ENCODE results near the gene TERT. TPM values are rescaled to one million over a fixed set of nuclear protein-coding genes. Genes with fewer than 3 reads are reported as not detected.

Gene TERT
- total and polyA plus RNA-seq, 2 donors (not counting 1 experiment from before 2014, with no cell fraction given), result 0.24 to 0.39 TPM

- H3K9me3 ChIP-seq (ENCODE audit: control extremely low read depth in 1 of 3, control insufficient read depth in 2 of 3, insufficient read depth in 1 of 3, low read length in 2 of 3), result no peaks in the 10 kb centered on the region
- DNase-seq, result no peak
- TF ChIP-seq EZH2 (IDR thresholded peaks at IDR 0.05; ENCODE audit: borderline replicate concordance, insufficient read depth, low read depth, low read length, poor library complexity, severe bottlenecking), result no peak
- TF ChIP-seq, protein P1, sequence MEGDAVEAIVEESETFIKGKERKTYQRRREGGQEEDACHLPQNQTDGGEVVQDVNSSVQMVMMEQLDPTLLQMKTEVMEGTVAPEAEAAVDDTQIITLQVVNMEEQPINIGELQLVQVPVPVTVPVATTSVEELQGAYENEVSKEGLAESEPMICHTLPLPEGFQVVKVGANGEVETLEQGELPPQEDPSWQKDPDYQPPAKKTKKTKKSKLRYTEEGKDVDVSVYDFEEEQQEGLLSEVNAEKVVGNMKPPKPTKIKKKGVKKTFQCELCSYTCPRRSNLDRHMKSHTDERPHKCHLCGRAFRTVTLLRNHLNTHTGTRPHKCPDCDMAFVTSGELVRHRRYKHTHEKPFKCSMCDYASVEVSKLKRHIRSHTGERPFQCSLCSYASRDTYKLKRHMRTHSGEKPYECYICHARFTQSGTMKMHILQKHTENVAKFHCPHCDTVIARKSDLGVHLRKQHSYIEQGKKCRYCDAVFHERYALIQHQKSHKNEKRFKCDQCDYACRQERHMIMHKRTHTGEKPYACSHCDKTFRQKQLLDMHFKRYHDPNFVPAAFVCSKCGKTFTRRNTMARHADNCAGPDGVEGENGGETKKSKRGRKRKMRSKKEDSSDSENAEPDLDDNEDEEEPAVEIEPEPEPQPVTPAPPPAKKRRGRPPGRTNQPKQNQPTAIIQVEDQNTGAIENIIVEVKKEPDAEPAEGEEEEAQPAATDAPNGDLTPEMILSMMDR (IDR thresholded peaks at IDR 0.05), result no peak
- no peak overlapping the region for H2AFZ ChIP-seq (ENCODE audit: insufficient read depth, low read depth, low read length, poor library complexity, severe bottlenecking)
- Mint-ChIP-seq H3K27me3 (no peaks in the 10 kb centered on the region), H3K9me3 (ENCODE audit: insufficient read depth) (no peaks in the 10 kb centered on the region), H3K27ac (no peak overlapping the region), H3K4me3 (no peak overlapping the region), H3K4me1 (peaks cover 9% of the 10 kb centered on the region)
- CTCF ChIA-PET, result no interaction called here
- H3K4me2 ChIP-seq (replicated peaks; ENCODE audit: low read depth, low read length, poor library complexity, severe bottlenecking), result no peak overlapping the region
- peaks cover 0 to 13% of the 10 kb centered on the region in 2 donors for H3K4me1 ChIP-seq (ENCODE audit: control insufficient read depth in 2 of 2, insufficient read depth in 2 of 2, low read length in 2 of 2)
- POLR2A ChIA-PET, result no interaction called here
- H3K9ac ChIP-seq (ENCODE audit: low read length), result no peak overlapping the region
- no peaks in the 10 kb centered on the region for H3K27me3 ChIP-seq (replicated peaks in 1 of 4; ENCODE audit: control extremely low read depth in 1 of 4, control insufficient read depth in 3 of 4, insufficient read depth in 4 of 4, low read length in 3 of 4)
- H3K36me3 ChIP-seq (replicated peaks in 1 of 2; ENCODE audit: control extremely low read depth in 1 of 2, control insufficient read depth in 1 of 2, extremely low read depth in 1 of 2, insufficient read depth in 2 of 2, low read length in 1 of 2), result peaks cover 0 to 78% of the 10 kb centered on the region in 2 experiments
- H4K20me1 ChIP-seq (ENCODE audit: control insufficient read depth, insufficient read depth, low read length, poor library complexity, severe bottlenecking), result peaks cover 73% of the 10 kb centered on the region
- H3K27ac ChIP-seq (ENCODE audit: low read length in 2 of 2), result no peak overlapping the region
- H3K79me2 ChIP-seq (ENCODE audit: control insufficient read depth, insufficient read depth, low read length), result peaks cover 43% of the 10 kb centered on the region
- 92% methylated on average over 11 of the region's 11 CpGs for WGBS (ENCODE audit: insufficient coverage)
- H3K4me3 ChIP-seq (ENCODE audit: control extremely low read depth in 1 of 5, extremely low read depth in 1 of 5, insufficient read depth in 1 of 5, low read depth in 2 of 5, low read length in 4 of 5), result no peak overlapping the region
- intact Hi-C loops (cut with micrococcal nuclease), result no loop called here
- no peak for ATAC-seq (ENCODE audit: low read depth)
Measured at GRCh38 chr5:1331861-1332405, 37.1 kb upstream of the TERT start.

GRCh38 chr5:1330847-1331831 lies 36.3 kb upstream of the TERT start:
- Mint-ChIP-seq H3K4me3 (no peak overlapping the region), H3K4me1 (peaks cover 4% of the 10 kb centered on the region), H3K27ac (no peak overlapping the region), H3K9me3 (ENCODE audit: insufficient read depth) (no peaks in the 10 kb centered on the region), H3K27me3 (no peaks in the 10 kb centered on the region)
- Histone ChIP-seq H3K79me2 (ENCODE audit: control insufficient read depth, insufficient read depth, low read length) (peaks cover 43% of the 10 kb centered on the region), H3K27ac (ENCODE audit: low read length in 2 of 2) (no peak overlapping the region), H3K4me2 (replicated peaks; ENCODE audit: low read depth, low read length, poor library complexity, severe bottlenecking) (no peak overlapping the region), H3K4me3 (ENCODE audit: control extremely low read depth in 1 of 5, extremely low read depth in 1 of 5, insufficient read depth in 1 of 5, low read depth in 2 of 5, low read length in 4 of 5) (no peak overlapping the region), H3K9me3 (ENCODE audit: control extremely low read depth in 1 of 3, control insufficient read depth in 2 of 3, insufficient read depth in 1 of 3, low read length in 2 of 3) (no peaks in the 10 kb centered on the region), H4K20me1 (ENCODE audit: control insufficient read depth, insufficient read depth, low read length, poor library complexity, severe bottlenecking) (peaks cover 67% of the 10 kb centered on the region), H3K9ac (ENCODE audit: low read length) (no peak overlapping the region), H3K27me3 (replicated peaks in 1 of 4; ENCODE audit: control extremely low read depth in 1 of 4, control insufficient read depth in 3 of 4, insufficient read depth in 4 of 4, low read length in 3 of 4) (no peaks in the 10 kb centered on the region), H3K36me3 (replicated peaks in 1 of 2; ENCODE audit: control extremely low read depth in 1 of 2, control insufficient read depth in 1 of 2, extremely low read depth in 1 of 2, insufficient read depth in 2 of 2, low read length in 1 of 2) (peaks cover 0 to 70% of the 10 kb centered on the region in 2 experiments), H2AFZ (ENCODE audit: insufficient read depth, low read depth, low read length, poor library complexity, severe bottlenecking) (no peak overlapping the region), H3K4me1 (ENCODE audit: control insufficient read depth in 2 of 2, insufficient read depth in 2 of 2, low read length in 2 of 2) (peaks cover 0 to 7% of the 10 kb centered on the region in 2 donors)
- ChIA-PET CTCF (no interaction called here), POLR2A (no interaction called here)
- no peak for ATAC-seq (ENCODE audit: low read depth)
- no peak for TF ChIP-seq EZH2 (IDR thresholded peaks at IDR 0.05; ENCODE audit: borderline replicate concordance, insufficient read depth, low read depth, low read length, poor library complexity, severe bottlenecking)
- TF ChIP-seq, protein P1 (IDR thresholded peaks at IDR 0.05), result no peak
- intact Hi-C loops (cut with micrococcal nuclease), result no loop called here
- DNase-seq, result no peak
- 94% methylated on average over 34 of the region's 35 CpGs for WGBS (ENCODE audit: insufficient coverage)
